Lower leg skin (tissue), 3 donors: Measurements from ENCODE around the gene E2F1.

Experiments used
- POLR2A ChIP-seq, 2 donors: fragments of 450-650 bp; IDR thresholded peaks; one replicate each; pipeline ENCODE4 v1.6.1; 2016 to 2017; ENCODE audit warnings: antibody characterized with exemption in 2 of 2, mild to moderate bottlenecking in 1 of 2, moderate library complexity in 1 of 2
- TF ChIP-seq, protein P1 (sequence below), 3 donors: fragments of 450-650 bp; IDR thresholded peaks; one replicate each; pipeline ENCODE4 v1.5.1; 2016; ENCODE audit warnings: antibody characterized with exemption in 3 of 3, mild to moderate bottlenecking in 3 of 3, moderate library complexity in 2 of 3

DNA sequence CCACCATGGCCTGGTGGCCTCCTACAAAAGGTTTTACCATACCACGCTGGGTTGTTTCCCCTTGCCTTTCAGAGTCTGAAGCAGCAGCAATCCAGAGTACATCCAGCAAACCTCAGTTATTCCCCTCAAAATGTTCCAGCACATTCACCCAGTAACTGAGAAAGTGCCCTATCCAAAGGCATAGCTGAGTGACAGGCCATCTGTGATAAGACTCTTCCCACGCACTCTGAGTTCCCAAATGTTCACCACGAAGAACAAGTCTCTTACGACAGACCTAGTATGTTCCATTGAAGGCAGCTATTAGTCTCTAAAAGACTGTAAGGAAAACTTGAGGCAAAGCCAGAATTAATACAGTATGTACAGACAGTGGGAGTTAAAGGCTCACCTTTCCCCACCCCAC lies 55.7 kb downstream of the E2F1 start:
- TF ChIP-seq, protein P1, sequence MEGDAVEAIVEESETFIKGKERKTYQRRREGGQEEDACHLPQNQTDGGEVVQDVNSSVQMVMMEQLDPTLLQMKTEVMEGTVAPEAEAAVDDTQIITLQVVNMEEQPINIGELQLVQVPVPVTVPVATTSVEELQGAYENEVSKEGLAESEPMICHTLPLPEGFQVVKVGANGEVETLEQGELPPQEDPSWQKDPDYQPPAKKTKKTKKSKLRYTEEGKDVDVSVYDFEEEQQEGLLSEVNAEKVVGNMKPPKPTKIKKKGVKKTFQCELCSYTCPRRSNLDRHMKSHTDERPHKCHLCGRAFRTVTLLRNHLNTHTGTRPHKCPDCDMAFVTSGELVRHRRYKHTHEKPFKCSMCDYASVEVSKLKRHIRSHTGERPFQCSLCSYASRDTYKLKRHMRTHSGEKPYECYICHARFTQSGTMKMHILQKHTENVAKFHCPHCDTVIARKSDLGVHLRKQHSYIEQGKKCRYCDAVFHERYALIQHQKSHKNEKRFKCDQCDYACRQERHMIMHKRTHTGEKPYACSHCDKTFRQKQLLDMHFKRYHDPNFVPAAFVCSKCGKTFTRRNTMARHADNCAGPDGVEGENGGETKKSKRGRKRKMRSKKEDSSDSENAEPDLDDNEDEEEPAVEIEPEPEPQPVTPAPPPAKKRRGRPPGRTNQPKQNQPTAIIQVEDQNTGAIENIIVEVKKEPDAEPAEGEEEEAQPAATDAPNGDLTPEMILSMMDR (IDR thresholded peaks at IDR 0.05), result no peak
- TF ChIP-seq POLR2A (IDR thresholded peaks at IDR 0.05), result no peak
